ENCODE results near the gene TIGD1.

TIGD1 gene

GRCh38 chr2:232502511-232502910, 47.8 kb downstream of the TIGD1 start:
- DNase-seq (ENCODE audit: low read depth in 2 of 2, low spot score in 1 of 2), result no peak

- DNase-seq (ENCODE audit: low read depth in 2 of 2, low spot score in 1 of 2), result no peak
Measured at GRCh38 chr2:232501794-232502390, 48.5 kb downstream of the TIGD1 start.

- DNase-seq (ENCODE audit: low read depth in 2 of 2, low spot score in 1 of 2), result no peak
Measured at GRCh38 chr2:232501331-232501771, 49.0 kb downstream of the TIGD1 start.

- DNase-seq (ENCODE audit: low read depth in 2 of 2, low spot score in 1 of 2), result no peak
Measured at GRCh38 chr2:232498452-232498851, 51.9 kb downstream of the TIGD1 start.

Measured in stimulated activated CD8-positive, alpha-beta memory T cell treated with anti-CD3 and anti-CD28 coated beads, Interleukin-4, amount 100 ng/mL, for 1 hour (primary cell).